GM10847 (cell line): ENCODE results near the gene TRAF3.

Experiments used
- POLR2A ChIP-seq: IDR thresholded peaks from 2 replicates; pipeline ENCODE4 v1.6.1; 2011; ENCODE audit not compliant: insufficient read length; ENCODE audit errors: extremely low read depth

The TRAF3 gene

GRCh38 chr14:102920273-102920997 lies 143.2 kb downstream of the TRAF3 start:
- TF ChIP-seq POLR2A: no peak

DNA sequence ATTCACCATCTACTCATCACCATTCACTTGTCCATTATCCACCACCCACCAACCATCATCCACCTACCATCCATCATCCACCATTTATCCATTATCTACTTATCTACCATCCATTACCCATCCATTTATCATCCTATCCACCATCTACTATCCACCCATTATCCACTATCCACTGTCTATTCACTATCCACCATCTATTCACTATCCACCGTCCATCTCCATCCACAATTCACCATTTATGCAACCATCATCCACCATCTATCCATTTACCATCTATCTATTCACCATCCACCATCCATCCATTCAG lies 143.7 kb downstream of the TRAF3 start:
- TF ChIP-seq POLR2A: no peak

DNA sequence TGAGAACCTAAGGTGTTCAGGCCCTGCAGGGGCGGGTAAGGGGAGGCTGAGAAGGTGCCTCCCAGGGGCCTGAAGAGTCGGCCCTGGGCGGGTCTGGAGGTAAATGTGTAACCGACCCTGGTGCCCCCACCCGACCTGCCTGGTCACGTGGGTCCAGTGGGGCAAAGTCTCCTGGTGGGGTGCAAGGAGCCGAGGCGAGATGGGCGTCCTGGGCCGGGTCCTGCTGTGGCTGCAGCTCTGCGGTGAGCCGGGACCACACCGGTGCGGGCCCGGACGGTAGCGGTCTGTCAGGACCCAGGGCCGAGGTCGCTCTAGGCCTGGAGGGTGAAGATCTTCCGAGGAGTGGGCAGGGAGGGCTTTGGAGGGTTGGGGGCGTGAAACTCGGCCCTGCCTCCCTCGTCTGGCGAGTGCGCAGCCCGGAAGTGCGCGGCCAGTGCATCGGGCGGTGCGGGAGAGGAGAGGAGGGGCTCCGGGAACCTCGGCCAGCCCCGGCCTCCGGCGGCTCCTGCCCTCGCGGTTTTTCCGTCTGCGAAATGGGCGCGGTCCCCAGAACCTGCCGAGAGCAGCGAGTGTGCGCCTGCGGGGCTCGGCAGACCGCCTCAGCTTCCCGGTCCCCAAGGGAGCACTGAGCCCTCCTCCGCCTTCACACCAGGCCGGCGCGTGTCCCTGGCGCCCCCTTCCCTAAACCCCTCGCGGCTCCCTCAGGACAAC lies 145.4 kb downstream of the TRAF3 start, which contains the start of gene AMN:
Gene AMN, plus strand, starts transcription at position 174 of the 711 bp plus-strand sequence. Its CDS starts 26 bp downstream, at position 200.
- TF ChIP-seq POLR2A: no peak

GRCh38 chr14:102923201-102923924 lies 146.1 kb downstream of the TRAF3 start:
- no peak for TF ChIP-seq POLR2A

DNA sequence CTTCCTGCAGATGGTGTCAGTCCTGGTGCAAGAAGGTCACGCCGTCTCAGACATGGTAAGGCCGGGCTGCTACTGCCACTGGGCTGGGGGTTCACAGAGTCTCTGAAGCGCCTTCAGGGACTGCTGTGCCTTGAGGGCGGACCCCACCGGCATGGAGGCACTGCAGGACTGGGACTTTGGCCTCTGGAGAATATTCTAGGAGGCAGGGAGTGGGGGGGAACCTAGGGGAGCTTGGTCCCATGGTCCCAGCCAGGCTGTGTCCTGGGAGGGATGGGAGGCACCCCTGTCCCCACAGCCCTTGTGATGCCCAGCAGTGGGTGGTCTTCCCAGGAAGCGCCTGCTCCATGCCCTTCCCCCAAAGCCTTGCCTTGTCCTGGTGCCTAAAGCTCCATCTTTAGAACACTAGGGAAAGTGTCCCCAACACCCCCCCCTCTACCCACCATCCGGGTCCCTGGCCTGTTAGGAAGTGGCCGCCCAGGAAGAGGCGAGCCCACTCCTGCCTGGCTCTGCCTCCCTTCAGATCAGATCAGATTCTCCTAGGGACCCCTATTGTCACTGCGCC lies 146.8 kb downstream of the TRAF3 start:
- TF ChIP-seq POLR2A: no peak

- no peak for TF ChIP-seq POLR2A
Measured at GRCh38 chr14:102924632-102925588, 147.7 kb downstream of the TRAF3 start.

- TF ChIP-seq POLR2A: no peak
Measured at GRCh38 chr14:102925646-102926045, 148.4 kb downstream of the TRAF3 start.

DNA sequence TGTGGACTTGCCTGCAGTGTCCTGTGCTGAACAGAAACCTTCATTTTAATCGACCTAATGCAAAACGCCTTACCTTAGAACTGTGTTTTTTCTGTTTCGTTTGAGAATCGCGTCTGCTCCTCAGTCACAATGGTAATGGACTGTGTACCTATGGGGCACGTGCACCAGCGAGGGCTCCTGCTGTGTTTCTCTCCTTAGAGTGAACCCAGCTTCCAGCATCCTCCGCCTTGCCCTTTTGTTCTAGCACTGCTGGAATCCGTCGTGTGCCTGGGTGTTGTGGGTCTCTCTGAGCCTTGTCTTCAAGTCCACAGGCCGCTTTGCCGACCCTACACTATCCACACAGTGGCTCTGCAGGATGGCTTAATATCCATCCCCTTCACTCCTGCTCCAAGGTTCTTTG lies 148.9 kb downstream of the TRAF3 start:
- TF ChIP-seq POLR2A: no peak

DNA sequence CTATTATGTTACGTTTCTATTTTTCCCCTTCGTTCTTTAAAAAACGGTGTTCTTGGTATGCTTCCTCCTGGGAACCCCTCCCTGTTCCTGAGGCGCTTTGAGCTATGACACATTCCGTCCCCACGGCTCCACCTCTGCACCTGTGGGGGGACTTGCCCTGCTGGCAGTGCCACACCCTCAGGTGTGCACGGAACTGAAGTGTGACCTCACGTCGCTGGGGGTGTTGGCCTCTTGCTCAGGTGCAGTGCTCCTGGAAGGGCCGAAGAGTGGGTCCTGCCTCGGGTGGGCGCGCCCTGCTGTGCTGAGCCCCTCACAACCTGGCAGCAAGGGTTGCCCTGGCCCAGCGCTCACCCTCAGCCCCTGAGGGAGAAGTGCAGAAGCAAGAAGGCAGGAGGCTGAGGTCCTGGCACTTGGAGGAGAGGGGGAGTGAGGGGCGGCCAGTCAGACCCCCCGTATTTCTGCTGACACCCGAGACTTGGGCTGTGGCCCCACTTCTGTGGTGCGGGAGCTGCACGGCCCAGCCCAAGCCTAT lies 150.2 kb downstream of the TRAF3 start:
- no peak for TF ChIP-seq POLR2A

DNA sequence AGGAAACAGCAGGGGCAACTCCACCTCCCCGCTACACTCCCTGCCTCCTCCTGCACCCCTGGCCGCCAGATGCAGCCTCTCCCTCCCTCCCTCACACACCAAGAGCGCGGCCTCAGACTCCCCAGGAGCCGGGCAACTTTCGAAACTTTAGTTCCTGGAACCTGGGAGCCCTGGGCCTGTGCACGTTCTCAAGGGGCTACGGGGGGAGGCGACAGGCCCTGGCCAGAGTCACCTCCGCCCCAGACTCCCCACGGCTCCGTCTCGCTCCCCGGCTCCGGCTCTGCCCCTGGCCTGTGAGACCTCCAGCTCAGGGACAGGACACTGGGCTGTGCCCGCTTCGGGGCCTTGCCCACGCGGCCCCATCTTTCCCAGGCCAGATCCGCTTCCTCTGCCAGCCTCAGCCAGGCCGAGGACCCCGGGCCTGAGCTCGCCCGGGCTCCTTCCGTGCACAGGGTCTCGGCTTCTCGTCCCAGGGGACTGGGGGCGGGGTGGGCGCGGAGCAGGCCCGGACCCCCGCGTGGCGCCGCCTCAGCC lies 150.7 kb downstream of the TRAF3 start:
- TF ChIP-seq POLR2A: no peak

GRCh38 chr14:102928412-102929240 lies 151.4 kb downstream of the TRAF3 start:
- TF ChIP-seq POLR2A: no peak

DNA sequence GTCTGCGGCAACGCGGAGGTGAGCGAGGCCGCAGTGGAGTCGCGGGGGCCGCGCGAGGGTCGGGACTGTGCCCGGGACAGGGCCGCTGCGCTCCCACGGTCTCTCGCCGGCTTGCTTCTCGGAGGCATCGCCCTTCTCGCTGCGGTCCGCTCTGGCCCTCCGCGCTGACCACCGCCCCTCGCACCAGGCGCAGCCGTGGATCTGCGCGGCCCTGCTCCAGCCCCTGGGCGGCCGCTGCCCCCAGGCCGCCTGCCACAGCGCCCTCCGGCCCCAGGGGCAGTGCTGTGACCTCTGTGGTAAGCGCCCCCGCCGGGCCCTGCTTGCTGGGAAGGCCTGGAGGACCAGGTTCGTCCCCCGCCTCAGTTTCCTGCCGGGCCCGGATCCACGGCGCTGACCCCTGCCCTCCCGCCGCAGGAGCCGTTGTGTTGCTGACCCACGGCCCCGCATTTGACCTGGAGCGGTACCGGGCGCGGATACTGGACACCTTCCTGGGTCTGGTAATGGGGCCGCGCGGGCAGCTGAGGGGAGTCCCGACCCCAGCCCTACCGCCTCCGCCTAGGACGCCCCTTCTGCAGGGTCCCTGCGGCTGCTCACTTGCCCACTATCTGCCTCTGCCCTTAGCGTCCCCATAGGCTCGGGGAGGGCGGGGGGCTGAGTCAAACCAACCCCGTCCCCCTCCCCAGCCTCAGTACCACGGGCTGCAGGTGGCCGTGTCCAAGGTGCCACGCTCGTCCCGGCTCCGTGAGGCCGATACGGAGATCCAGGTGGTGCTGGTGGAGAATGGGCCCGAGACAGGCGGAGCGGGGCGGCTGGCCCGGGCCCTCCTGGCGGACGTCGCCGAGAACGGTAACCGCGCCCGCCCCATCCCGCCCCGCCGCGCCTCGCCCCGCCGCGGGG lies 152.2 kb downstream of the TRAF3 start:
- TF ChIP-seq POLR2A: no peak
